ENCODE measurements around the gene CDC26.

DNA sequence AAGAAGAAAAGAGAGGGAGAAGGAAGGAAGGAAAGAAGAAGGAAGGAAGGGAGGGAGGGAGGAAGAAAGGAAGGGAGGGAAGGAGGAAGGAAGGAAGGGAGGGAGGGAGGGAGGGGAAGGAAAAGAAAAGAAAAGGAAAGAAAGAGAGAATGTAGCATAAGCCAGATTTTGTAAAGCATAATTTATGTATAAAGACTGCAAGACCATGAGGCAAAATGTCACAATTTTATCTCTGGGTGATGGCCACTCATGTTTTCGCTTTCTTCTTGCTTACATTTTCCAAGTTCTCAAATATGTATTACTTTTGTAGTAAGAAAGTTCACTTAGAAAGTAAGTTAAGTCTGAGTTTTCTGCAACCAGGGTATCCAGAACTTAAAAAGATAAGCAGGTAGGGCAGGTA, 31.2 kb upstream of the CDC26 start:
- TF ChIP-seq, protein P1, sequence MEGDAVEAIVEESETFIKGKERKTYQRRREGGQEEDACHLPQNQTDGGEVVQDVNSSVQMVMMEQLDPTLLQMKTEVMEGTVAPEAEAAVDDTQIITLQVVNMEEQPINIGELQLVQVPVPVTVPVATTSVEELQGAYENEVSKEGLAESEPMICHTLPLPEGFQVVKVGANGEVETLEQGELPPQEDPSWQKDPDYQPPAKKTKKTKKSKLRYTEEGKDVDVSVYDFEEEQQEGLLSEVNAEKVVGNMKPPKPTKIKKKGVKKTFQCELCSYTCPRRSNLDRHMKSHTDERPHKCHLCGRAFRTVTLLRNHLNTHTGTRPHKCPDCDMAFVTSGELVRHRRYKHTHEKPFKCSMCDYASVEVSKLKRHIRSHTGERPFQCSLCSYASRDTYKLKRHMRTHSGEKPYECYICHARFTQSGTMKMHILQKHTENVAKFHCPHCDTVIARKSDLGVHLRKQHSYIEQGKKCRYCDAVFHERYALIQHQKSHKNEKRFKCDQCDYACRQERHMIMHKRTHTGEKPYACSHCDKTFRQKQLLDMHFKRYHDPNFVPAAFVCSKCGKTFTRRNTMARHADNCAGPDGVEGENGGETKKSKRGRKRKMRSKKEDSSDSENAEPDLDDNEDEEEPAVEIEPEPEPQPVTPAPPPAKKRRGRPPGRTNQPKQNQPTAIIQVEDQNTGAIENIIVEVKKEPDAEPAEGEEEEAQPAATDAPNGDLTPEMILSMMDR (IDR thresholded peaks at IDR 0.05; ENCODE audit: low read length), result no peak
- no peak for TF ChIP-seq EZH2 (IDR thresholded peaks at IDR 0.05; ENCODE audit: borderline replicate concordance, low read length)

Data from OCI-LY1 (cell line).